ENCODE results near the gene NFIC.

The NFIC gene

GRCh38 chr19:3514930-3515329 lies 148.5 kb downstream of the NFIC start:
- Histone ChIP-seq H3K27ac (no peak overlapping the region), H3K4me1 (ENCODE audit: control insufficient read depth in 1 of 2, insufficient read depth in 1 of 2, low read depth in 1 of 2, low read length in 1 of 2) (no peaks in the 10 kb centered on the region), H3K27me3 (no peaks in the 10 kb centered on the region), H3K4me3 (ENCODE audit: low read depth in 1 of 2, low read length in 1 of 2) (no peak overlapping the region), H3K9me3 (no peaks in the 10 kb centered on the region), H3K36me3 (peaks cover 69% of the 10 kb centered on the region)
- no peak for TF ChIP-seq CTCF (IDR thresholded peaks at IDR 0.05)

DNA sequence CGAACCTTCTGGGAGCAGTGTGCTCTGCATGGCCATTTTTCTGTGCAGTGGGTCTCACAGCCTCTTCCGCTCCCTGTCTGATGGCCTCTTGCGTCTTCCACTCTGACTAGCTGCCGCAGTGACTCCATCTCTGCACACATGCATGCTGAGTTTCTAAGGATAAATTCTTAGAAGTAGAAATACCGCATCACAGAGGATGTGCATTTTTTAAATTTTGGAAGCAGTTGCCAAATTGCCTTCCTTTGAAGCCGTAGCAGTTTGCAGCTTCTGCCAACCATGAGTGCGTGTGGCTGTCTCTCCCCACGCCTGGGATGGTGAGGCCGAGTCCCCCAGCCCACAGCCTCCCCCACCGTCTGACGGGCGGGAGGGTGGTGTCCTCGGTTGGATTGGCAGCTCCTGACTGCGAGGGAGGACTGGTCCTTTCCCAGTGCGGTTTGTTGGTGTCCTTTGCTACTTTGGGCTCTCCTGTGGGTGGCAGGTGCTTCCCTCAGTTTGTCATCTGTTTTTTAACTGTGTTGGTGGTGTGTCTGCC lies 149.6 kb downstream of the NFIC start:
- Histone ChIP-seq H3K4me1 (ENCODE audit: control insufficient read depth in 1 of 2, insufficient read depth in 1 of 2, low read depth in 1 of 2, low read length in 1 of 2) (no peaks in the 10 kb centered on the region), H3K4me3 (ENCODE audit: low read depth in 1 of 2, low read length in 1 of 2) (no peak overlapping the region), H3K36me3 (peaks cover 69% of the 10 kb centered on the region), H3K27ac (no peak overlapping the region), H3K9me3 (no peaks in the 10 kb centered on the region), H3K27me3 (no peaks in the 10 kb centered on the region)
- no peak for TF ChIP-seq CTCF (IDR thresholded peaks at IDR 0.05)

DNA sequence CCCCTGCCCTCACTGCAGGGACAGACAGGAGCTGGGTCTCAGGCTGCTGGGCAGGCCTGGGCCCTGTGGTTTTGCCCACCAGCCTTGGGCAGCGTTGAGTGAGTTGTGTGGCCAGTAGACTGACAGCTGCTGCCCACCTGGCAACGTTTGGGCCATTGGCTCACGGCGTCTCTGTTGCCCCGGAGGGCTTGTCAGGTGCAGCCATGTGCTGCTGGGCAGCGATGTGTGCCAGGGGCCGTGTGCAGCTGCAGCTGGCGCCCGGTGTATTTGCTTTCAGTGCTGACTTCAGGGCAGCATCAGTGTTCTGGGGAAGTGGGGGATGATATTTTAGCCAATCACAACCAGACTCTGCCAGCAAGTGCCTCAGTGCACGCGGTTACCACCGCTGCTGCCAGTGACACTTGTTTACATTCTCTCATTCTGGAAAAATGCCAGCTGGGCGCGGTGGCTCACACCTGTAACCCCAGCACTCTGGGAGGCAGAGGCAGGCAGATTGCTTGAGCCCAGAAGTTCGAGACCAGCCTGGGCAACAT lies 150.4 kb downstream of the NFIC start:
- Histone ChIP-seq H3K9me3 (no peaks in the 10 kb centered on the region), H3K27ac (no peak overlapping the region), H3K4me3 (ENCODE audit: low read depth in 1 of 2, low read length in 1 of 2) (no peak overlapping the region), H3K36me3 (peaks cover 64% of the 10 kb centered on the region), H3K4me1 (ENCODE audit: control insufficient read depth in 1 of 2, insufficient read depth in 1 of 2, low read depth in 1 of 2, low read length in 1 of 2) (no peaks in the 10 kb centered on the region), H3K27me3 (no peaks in the 10 kb centered on the region)
- no peak for TF ChIP-seq CTCF (IDR thresholded peaks at IDR 0.05)

DNA sequence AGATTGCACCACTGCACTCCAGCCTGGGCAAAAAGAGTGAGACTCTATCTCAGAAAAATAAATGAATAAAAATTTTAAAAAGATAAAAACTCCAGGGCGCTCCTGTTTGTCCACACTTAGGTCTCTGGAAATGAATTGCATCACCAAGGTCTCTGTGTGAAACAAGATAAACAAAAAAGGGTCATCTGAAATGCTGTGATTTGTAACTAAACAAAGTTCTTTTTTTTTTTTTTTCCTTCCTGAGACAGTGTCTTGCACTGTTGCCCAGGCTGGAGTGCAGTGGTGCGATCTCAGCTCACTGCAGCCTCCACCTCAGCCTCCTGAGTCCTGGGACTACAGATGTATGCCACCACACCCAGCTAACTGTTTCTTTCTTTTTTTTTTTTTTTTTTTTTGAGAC lies 151.3 kb downstream of the NFIC start:
- Histone ChIP-seq H3K27me3 (no peaks in the 10 kb centered on the region), H3K27ac (no peak overlapping the region), H3K4me1 (ENCODE audit: control insufficient read depth in 1 of 2, insufficient read depth in 1 of 2, low read depth in 1 of 2, low read length in 1 of 2) (no peaks in the 10 kb centered on the region), H3K36me3 (peaks cover 64% of the 10 kb centered on the region), H3K4me3 (ENCODE audit: low read depth in 1 of 2, low read length in 1 of 2) (no peak overlapping the region), H3K9me3 (no peaks in the 10 kb centered on the region)
- no peak for TF ChIP-seq CTCF (IDR thresholded peaks at IDR 0.05)

- H3K9me3 ChIP-seq = no peaks in the 10 kb centered on the region
- H3K27ac ChIP-seq = no peak overlapping the region
- TF ChIP-seq CTCF (IDR thresholded peaks at IDR 0.05) = no peak
- H3K36me3 ChIP-seq = peaks cover 66% of the 10 kb centered on the region
- H3K27me3 ChIP-seq = no peaks in the 10 kb centered on the region
- H3K4me3 ChIP-seq (ENCODE audit: low read depth in 1 of 2, low read length in 1 of 2) = no peak overlapping the region
- H3K4me1 ChIP-seq (ENCODE audit: control insufficient read depth in 1 of 2, insufficient read depth in 1 of 2, low read depth in 1 of 2, low read length in 1 of 2) = no peaks in the 10 kb centered on the region
Measured at GRCh38 chr19:3518255-3518654, 151.9 kb downstream of the NFIC start.
